ENCODE results near the gene NPHS1.
A peak's percentile ranks its signal among the peaks of the same experiment; 100 is the strongest.
"Not testable (repeated sequence)": the region's sequence is repeated elsewhere in the genome, so short reads cannot be mapped to it uniquely, and the experiment has no call there.

Gene NPHS1

GRCh38 chr19:35852029-35852780 lies at the start of gene NPHS1:
NPHS1 (minus strand) TSS chr19:35852504; CDS start chr19:35851837, 667 bp downstream.
- DNase-seq = no peak

GRCh38 chr19:35901055-35901644 lies 48.8 kb upstream of the NPHS1 start:
- no peak for DNase-seq

- DNase-seq = peak; percentile 89
Measured at GRCh38 chr19:35899547-35900214, 47.4 kb upstream of the NPHS1 start.

GRCh38 chr19:35898499-35898809 lies 46.1 kb upstream of the NPHS1 start:
- no peak for DNase-seq

GRCh38 chr19:35897706-35898451 lies 45.6 kb upstream of the NPHS1 start:
- no peak for DNase-seq

GRCh38 chr19:35896643-35897040 lies 44.3 kb upstream of the NPHS1 start:
- no peak for DNase-seq

- no peak for DNase-seq
Measured at GRCh38 chr19:35895911-35896642, 43.8 kb upstream of the NPHS1 start.

GRCh38 chr19:35894342-35894741 lies 42.0 kb upstream of the NPHS1 start:
- DNase-seq = no peak

GRCh38 chr19:35891819-35892218 lies 39.5 kb upstream of the NPHS1 start:
- not testable (repeated sequence) for DNase-seq

GRCh38 chr19:35890113-35890650 lies 37.9 kb upstream of the NPHS1 start:
- DNase-seq = no peak

- DNase-seq = no peak
Measured at GRCh38 chr19:35889370-35890112, 37.2 kb upstream of the NPHS1 start.

GRCh38 chr19:35888398-35888797 lies 36.1 kb upstream of the NPHS1 start:
- no peak for DNase-seq

- no peak for DNase-seq
Measured at GRCh38 chr19:35887197-35887596, 34.9 kb upstream of the NPHS1 start.

GRCh38 chr19:35885904-35886303 lies 33.6 kb upstream of the NPHS1 start:
- DNase-seq = no peak

- no peak for DNase-seq
Measured at GRCh38 chr19:35885225-35885738, 33.0 kb upstream of the NPHS1 start.

GRCh38 chr19:35883882-35884281 lies 31.6 kb upstream of the NPHS1 start:
- DNase-seq = no peak

GRCh38 chr19:35882114-35882832 lies 30.0 kb upstream of the NPHS1 start:
- no peak for DNase-seq

GRCh38 chr19:35879770-35880317 lies 27.5 kb upstream of the NPHS1 start:
- peak; percentile 84 to 91 for DNase-seq

GRCh38 chr19:35879068-35879467 lies 26.8 kb upstream of the NPHS1 start:
- DNase-seq = no peak

GRCh38 chr19:35874392-35874930 lies 22.2 kb upstream of the NPHS1 start:
- no peak for DNase-seq

Measured in stimulated activated CD4-positive, alpha-beta T cell treated with anti-CD3 and anti-CD28 coated beads, Interleukin-2, amount 100 ng/mL, for 24 hours (primary cell).